Dedifferentiated amniotic fluid mesenchymal stem cell (primary cell): ENCODE measurements around the gene BCKDHB.

Experiments
- DNase-seq: peaks from one replicate; pipeline ENCODE4 v3.0.0-alpha.2; 2016; ENCODE audit errors: extremely low spot score

The BCKDHB gene

DNA sequence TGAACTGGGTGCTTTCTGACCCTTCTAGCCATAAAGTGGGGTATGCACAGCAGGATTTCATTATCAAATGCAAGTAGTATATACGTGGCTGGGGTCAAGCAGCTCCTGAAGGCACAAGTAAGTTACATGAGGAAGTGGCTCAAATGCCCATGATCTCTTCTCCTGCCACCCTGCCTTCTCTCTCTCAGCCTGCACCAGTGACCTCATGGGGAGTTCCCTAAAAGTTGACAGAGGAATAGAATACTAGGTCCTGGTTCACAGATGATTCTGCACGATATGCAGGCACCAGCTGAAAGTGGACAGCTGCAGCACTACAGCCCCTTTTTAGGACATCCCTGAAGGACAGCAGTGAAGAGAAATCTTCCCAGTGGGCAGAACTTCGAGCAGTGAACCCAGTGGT lies 282.0 kb downstream of the BCKDHB start:
- DNase-seq, result no peak
